Uterus (tissue), 4 donors: ENCODE results near the gene SPG11. TPM values are rescaled to one million over a fixed set of nuclear protein-coding genes. Genes with fewer than 3 reads are reported as not detected.
A peak's percentile ranks its signal among the peaks of the same experiment; 100 is the strongest.
"Not testable (repeated sequence)": the region's sequence is repeated elsewhere in the genome, so short reads cannot be mapped to it uniquely, and the experiment has no call there.

Experiments
- DNase-seq, 2 donors: peaks; one replicate each; pipeline ENCODE4 v3.0.0-alpha.2; 2019 to 2020
- H3K27ac ChIP-seq, 2 donors: fragments of 200-600 bp; sonication (generic); 1 replicate in 1 of 2; 2 replicates in 1 of 2; pipeline ENCODE4 v1.5.1; 2016 to 2018
- H3K27me3 ChIP-seq, 2 donors: fragments of 200-600 bp; sonication (generic); one replicate each; pipeline ENCODE4 v1.5.1; 2018 to 2019; ENCODE audit warnings: control low read depth in 1 of 2
- H3K36me3 ChIP-seq, 2 donors: fragments of 200-600 bp; sonication (generic); one replicate each; pipeline ENCODE4 v1.5.1; 2019; ENCODE audit warnings: control low read depth in 1 of 2
- H3K4me1 ChIP-seq, 2 donors: fragments of 200-600 bp; sonication (generic); one replicate each; pipeline ENCODE4 v1.5.1; 2018 to 2019; ENCODE audit warnings: control low read depth in 1 of 2
- H3K4me3 ChIP-seq, 2 donors: fragments of 200-600 bp; sonication (generic); 1 replicate in 1 of 2; 2 replicates in 1 of 2; pipeline ENCODE4 v1.5.1; 2018 to 2019; ENCODE audit warnings: mild to moderate bottlenecking in 1 of 2
- H3K9me3 ChIP-seq, 2 donors: fragments of 200-600 bp; sonication (generic); one replicate each; pipeline ENCODE4 v1.5.1; 2019; ENCODE audit warnings: control low read depth in 1 of 2
- POLR2A ChIP-seq, 2 donors: fragments of 450-650 bp; IDR thresholded peaks; one replicate each; pipeline ENCODE4 v1.6.1; 2016; ENCODE audit warnings: antibody characterized with exemption in 2 of 2, mild to moderate bottlenecking in 1 of 2, moderate library complexity in 1 of 2
- intact Hi-C: fragments of 100-400 bp; cut with DNase I; formaldehyde crosslinking; loops from one replicate; pipeline ENCODE4 v1.15.1; 2023; ENCODE audit warnings: low total_unique reads
- total RNA-seq, 4 donors: library from RNA; depleted of rRNA in 3 of 4; stranded (reverse); fragments of >200 nt in 3 of 4; gene quantifications; one replicate each; pipeline versions ENCODE4 v1.1.0 to v1.2.4, GENCODE V29; 2014 to 2023
- TF ChIP-seq, protein P1 (sequence below), 4 experiments: fragments of 200-600 bp in 2 of 4; fragments of 450-650 bp in 2 of 4; sonication (generic) in 2 of 4; IDR thresholded peaks; one replicate each; pipeline ENCODE4 v1.5.1; 2016 to 2019; ENCODE audit warnings: antibody characterized with exemption in 4 of 4, mild to moderate bottlenecking in 2 of 4, moderate library complexity in 1 of 4
- donor health status: DM: yes; HTN: yes; CAD: no.

Gene SPG11
- total RNA-seq, 4 donors from 2014 or later: 34.1 to 88.0 (median 80.6) TPM

DNA sequence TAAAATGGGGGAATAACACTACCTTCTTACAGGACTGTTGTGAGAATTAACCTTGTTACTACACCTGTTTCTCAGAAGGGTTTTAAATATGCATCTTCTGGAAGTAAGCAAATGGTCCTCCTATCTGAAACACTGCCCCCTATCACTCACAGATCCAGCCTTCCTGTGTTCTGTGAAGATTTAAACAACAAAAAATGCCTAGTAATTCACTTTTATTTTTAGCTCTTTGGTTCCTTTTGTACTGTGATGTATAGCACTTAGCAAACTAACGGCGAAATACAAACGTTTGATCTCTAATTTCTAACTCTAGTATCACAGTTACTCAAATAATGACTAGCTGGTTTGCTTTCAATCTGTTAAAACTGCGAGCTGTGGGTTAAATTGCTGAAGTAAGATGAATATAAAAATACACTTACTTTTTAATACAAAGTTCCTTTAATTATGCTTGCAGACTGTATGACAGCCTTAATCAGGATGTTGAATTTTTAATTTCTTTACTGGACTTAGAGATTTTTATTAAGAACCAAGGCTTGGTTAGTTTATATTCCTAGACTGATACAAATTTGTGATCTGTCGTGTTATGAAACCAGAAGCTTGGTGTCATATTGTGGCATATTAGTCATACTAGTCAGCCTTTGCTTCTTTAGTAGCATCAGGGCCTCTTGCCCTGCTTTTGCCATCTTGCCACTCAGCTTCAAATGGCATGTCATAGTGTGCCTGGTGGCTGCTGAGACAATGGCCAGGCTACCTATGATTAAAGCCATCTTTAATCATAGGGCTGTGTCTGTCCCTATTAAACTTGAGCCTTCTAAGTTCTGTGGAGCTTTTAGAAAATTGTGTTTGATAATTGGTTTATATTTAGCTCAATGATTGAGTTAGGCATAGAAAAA lies 117.3 kb downstream of the SPG11 start:
- H3K4me3 ChIP-seq: no peak overlapping the region
- no peak overlapping the region for H3K27ac ChIP-seq
- DNase-seq: no peak
- H3K9me3 ChIP-seq: no peaks in the 10 kb centered on the region
- TF ChIP-seq, protein P1, sequence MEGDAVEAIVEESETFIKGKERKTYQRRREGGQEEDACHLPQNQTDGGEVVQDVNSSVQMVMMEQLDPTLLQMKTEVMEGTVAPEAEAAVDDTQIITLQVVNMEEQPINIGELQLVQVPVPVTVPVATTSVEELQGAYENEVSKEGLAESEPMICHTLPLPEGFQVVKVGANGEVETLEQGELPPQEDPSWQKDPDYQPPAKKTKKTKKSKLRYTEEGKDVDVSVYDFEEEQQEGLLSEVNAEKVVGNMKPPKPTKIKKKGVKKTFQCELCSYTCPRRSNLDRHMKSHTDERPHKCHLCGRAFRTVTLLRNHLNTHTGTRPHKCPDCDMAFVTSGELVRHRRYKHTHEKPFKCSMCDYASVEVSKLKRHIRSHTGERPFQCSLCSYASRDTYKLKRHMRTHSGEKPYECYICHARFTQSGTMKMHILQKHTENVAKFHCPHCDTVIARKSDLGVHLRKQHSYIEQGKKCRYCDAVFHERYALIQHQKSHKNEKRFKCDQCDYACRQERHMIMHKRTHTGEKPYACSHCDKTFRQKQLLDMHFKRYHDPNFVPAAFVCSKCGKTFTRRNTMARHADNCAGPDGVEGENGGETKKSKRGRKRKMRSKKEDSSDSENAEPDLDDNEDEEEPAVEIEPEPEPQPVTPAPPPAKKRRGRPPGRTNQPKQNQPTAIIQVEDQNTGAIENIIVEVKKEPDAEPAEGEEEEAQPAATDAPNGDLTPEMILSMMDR (IDR thresholded peaks at IDR 0.05): no peak
- TF ChIP-seq POLR2A (IDR thresholded peaks at IDR 0.05): no peak
- no peaks in the 10 kb centered on the region for H3K36me3 ChIP-seq
- H3K27me3 ChIP-seq: no peaks in the 10 kb centered on the region
- H3K4me1 ChIP-seq: no peaks in the 10 kb centered on the region
- intact Hi-C loops: no loop called here

DNA sequence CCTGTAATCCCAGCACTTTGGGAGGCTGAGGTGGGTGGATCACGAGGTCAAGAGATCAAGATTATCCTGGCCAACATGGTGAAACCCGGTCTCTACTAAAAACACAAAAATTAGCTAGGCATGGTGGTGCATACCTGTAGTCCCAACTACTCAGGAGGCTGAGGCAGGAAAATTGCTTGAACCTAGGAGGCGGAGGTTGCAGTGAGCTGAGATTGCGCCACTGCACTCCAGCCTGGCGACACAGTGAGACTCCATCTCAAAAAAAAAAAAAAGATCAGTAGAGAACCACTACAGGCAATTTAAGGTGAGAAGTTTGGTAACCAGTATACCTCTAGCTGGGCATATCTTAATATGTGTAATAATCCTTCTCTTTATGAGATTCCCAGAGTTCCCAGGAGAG lies 118.7 kb downstream of the SPG11 start:
- not testable (repeated sequence) for H3K4me1 ChIP-seq

DNA sequence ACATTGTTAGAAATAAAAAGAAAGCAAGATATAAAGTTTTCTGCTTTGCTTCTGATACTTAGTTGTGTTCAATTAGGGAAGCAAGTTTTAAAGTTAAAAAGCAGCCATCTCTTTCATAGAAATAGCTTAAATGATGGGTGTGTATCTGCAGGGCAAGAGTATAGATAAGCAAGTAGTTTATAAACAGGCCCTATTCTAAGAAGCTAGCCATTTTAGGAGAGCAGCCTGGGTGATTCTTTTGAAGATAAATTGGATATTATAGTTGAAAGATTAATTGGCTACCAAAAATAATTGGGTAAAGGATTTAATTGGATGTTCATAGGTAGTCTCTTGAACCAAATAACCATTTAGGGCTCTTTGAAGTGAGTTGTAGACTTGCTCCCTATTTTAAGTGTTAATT lies 120.9 kb downstream of the SPG11 start:
- Histone ChIP-seq H3K36me3 (no peaks in the 10 kb centered on the region), H3K4me1 (peaks cover 0 to 3% of the 10 kb centered on the region in 2 donors), H3K27me3 (no peaks in the 10 kb centered on the region), H3K4me3 (no peak overlapping the region), H3K9me3 (no peaks in the 10 kb centered on the region), H3K27ac (peak overlapping the region in 1 of 2 donors; percentile 18)
- DNase-seq: no peak
- TF ChIP-seq POLR2A (IDR thresholded peaks at IDR 0.05): no peak
- TF ChIP-seq, protein P1 (IDR thresholded peaks at IDR 0.05): no peak
- intact Hi-C loops: no loop called here

More for the DNA sequence above, 118.7 kb downstream of the SPG11 start:
- intact Hi-C loops, H3K27ac ChIP-seq, DNase-seq, H3K9me3 ChIP-seq, H3K27me3 ChIP-seq, H3K36me3 ChIP-seq, H3K4me3 ChIP-seq: not testable (repeated sequence)

DNA sequence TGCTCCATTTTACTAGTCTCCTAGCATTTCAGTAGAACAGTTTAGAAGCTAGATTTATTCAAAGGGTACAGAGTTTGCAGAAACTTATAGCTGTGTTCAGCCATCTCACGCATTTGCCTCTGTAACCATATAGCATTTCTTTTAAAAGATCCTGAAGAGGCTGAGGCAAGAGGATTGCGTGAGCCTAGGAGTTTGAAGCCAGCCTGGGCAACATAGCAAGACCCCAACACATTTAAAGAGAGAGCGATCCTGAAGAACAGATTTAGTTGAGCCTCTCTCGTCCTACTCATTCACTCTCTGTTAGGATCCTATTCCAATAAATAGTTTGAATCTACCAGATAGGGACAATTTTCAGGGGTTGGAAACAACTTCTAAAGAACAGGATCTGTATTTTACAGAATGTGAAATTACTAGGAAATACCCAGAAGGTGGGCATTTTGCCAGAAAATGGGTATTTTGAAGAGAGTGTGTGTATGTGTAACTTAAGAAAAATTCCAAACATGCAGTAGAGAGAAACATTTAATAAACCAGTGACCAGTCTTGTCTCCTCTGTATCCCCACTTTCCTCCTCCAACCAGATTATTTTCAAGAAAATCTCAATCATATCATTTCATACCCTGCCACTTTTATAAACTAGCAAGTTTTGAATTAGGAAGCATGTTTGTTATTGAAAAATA lies 122.0 kb downstream of the SPG11 start:
- peak overlapping the region in 1 of 2 donors; percentile 18 for H3K27ac ChIP-seq
- H3K4me1 ChIP-seq: peaks cover 0 to 3% of the 10 kb centered on the region in 2 donors
- no peaks in the 10 kb centered on the region for H3K9me3 ChIP-seq
- H3K4me3 ChIP-seq: no peak overlapping the region
- H3K27me3 ChIP-seq: no peaks in the 10 kb centered on the region
- H3K36me3 ChIP-seq: no peaks in the 10 kb centered on the region
- TF ChIP-seq, protein P1 (IDR thresholded peaks at IDR 0.05): no peak
- TF ChIP-seq POLR2A (IDR thresholded peaks at IDR 0.05): no peak
- no peak for DNase-seq
- intact Hi-C loops: no loop called here

DNA sequence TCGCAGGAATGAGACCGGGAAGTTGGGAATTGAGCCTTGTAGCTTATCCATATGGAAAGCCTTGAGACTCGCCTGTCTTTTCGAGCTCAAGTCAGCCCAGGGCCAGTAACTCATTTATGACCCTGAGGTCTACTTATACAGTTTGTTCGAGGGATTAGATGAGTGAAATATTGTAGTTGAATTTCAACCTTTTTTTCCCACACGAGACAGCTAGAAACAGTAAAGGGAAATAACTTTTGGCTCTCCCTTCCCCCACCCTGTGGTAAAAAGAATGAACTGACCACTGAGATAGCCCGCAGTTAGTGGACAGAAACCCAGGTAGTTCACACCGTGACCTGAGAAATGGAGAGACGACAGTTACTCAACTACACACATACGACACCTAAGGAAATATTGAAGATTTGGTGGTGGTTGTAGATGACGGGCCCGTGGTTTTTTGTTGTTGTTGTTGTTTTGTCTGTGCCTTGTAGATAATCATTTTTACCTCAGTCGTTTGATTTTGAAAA lies 125.7 kb downstream of the SPG11 start:
- peaks cover 0 to 10% of the 10 kb centered on the region in 2 donors for H3K4me1 ChIP-seq
- intact Hi-C loops: no loop called here
- H3K27ac ChIP-seq: peak overlapping the region; percentile 98 to 99
- no peak for TF ChIP-seq POLR2A (IDR thresholded peaks at IDR 0.05)
- TF ChIP-seq, protein P1 (IDR thresholded peaks at IDR 0.05): no peak
- peak overlapping the region; percentile 93 to 95 for H3K4me3 ChIP-seq
- no peak for DNase-seq
- no peaks in the 10 kb centered on the region for H3K36me3 ChIP-seq
- no peaks in the 10 kb centered on the region for H3K9me3 ChIP-seq
- no peaks in the 10 kb centered on the region for H3K27me3 ChIP-seq
